Ecto neural progenitor cell (in vitro differentiated cells): Measurements from ENCODE around the gene SMARCA4.
"Not testable (repeated sequence)": the region's sequence is repeated elsewhere in the genome, so short reads cannot be mapped to it uniquely, and the experiment has no call there.

ENCODE experiments used
- DNase-seq: peaks from one replicate; pipeline ENCODE4 v3.0.0-alpha.2; 2018; ENCODE audit warnings: low spot score

SMARCA4 gene

GRCh38 chr19:10979951-10980381, 19.1 kb downstream of the SMARCA4 start:
- DNase-seq = no peak

GRCh38 chr19:10981252-10981895, 20.5 kb downstream of the SMARCA4 start:
- DNase-seq = no peak

- DNase-seq = no peak
Observed at GRCh38 chr19:10983026-10983425, 22.2 kb downstream of the SMARCA4 start.

- DNase-seq = no peak
Observed at GRCh38 chr19:10984166-10984735, 23.4 kb downstream of the SMARCA4 start.

DNA sequence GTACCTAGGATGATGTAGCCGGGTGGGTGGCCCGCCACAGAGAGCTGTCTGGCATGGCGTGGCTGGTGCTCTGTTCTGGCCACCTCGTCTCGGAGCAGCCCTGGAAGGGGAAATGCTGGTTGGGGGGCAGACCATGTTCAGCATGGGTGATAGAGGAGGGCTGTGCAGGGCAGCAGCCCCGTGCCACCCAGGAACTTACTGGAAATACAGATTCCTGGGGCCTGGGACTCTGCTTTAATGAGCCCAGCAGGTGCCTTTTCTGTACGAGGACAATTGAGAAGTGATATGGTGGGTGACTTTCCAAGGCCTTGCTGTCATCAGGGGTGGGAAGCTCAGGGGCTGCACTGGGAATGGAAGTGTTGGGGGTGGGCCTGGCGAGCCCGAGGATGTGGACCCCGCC, 24.7 kb downstream of the SMARCA4 start:
- DNase-seq = no peak

- no peak for DNase-seq
Observed at GRCh38 chr19:10986301-10987127, 25.7 kb downstream of the SMARCA4 start.

GRCh38 chr19:10987571-10988297, 26.9 kb downstream of the SMARCA4 start:
- no peak for DNase-seq

- DNase-seq = no peak
Observed at GRCh38 chr19:10988380-10988779, 27.6 kb downstream of the SMARCA4 start.

- no peak for DNase-seq
Observed at GRCh38 chr19:10988921-10989320, 28.1 kb downstream of the SMARCA4 start.

DNA sequence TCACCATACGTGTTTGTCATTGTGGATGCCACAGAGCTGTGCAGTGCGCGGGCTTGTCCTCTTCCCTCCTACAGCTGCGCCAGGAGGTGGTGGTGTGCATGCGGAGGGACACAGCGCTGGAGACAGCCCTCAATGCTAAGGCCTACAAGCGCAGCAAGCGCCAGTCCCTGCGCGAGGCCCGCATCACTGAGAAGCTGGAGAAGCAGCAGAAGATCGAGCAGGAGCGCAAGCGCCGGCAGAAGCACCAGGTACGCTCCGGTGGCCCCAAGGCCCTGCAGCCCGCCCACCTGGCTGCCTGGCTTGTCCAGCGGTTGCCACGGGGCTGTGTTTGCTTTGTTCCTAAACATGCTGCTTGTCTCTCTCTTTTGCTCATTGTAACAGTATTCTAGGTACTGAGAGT, 30.2 kb downstream of the SMARCA4 start:
- DNase-seq = no peak

- DNase-seq = no peak
Observed at GRCh38 chr19:10991521-10992081, 30.8 kb downstream of the SMARCA4 start.

DNA sequence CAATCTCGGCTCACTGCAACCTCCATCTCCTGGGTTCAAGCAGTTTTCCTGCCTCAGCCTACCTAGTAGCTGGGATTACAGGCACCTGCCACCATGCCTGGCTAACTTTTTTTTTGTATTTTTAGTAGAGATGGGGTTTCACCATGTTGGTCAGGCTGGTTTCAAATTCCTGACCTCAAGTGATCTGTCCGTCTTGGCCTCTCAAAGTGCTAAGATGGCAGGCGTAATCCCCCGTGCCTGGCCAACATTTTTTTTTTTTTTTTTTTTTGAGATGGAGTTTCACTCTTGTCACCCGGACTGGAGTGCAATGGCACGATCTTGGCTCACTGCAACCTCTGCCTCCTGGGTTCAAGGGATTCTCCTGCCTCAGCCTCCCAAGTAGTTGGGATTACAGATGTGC, 31.3 kb downstream of the SMARCA4 start:
- DNase-seq = not testable (repeated sequence)

DNA sequence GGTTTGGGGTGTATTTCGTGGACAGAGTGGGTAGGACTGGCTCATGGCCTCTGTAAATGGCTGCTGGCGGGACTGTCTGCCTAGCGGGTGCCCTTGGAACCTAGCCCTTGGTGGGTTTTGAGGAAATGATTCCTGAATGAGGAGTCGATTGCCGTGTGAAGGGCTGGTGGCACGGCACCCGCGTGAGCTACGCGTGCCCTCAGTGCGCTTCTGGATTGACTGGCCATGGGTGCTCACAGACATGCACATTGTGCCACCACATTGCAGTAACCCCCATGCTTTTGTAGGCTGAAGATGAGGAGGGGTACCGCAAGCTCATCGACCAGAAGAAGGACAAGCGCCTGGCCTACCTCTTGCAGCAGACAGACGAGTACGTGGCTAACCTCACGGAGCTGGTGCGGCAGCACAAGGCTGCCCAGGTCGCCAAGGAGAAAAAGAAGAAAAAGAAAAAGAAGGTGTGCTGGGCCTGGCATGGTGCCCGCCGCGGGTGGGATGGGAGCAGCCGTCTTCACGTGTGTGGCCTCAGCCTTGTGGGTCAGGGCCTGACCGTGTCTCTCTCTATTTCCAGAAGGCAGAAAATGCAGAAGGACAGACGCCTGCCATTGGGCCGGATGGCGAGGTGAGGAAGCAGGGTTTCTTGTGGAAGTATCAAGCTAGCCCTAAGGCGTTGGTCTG, 35.2 kb downstream of the SMARCA4 start:
- no peak for DNase-seq

DNA sequence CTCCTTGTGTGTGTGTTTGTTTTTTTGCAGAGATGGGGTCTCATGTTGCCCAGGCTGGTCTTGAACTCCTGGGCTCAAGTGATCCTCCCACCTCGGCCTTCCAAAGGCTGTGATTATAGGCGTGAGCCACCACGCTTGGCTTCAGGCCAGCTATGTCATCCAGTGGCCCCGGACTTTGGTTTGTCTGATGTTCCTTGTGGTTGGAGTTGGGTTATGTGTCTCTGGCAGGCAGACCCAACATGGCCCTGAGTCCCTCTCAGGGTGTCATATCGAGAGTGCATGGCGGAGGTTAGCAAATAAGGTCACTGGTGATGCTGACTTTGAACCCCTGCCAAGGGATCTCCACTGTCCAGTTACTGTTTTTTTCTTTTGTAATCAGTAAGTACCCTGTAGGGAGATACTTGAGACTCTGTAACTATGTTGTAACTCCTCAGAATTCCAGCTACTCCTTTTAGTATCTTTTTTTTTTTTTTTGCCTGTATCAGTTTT, 37.3 kb downstream of the SMARCA4 start:
- no peak for DNase-seq

DNA sequence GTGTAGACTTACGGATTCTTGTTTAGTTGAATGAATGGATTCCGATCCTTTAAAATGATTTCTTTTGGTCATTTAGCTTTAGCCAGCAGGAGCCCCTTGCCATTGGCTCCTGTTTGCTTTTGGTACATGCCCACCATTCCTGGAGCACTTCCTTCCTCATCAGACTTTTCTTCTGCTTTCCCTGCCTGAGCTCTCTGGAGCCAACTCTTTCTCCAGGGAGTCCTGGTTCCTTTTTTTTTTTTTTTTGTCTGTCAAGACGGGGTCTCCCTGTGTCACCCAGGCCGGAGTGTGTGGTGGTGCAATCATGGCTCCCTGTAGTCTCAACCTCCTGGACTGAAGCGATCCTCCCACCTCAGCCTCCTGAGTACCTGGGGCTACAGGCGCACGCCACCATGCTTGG, 37.8 kb downstream of the SMARCA4 start:
- DNase-seq = no peak

DNA sequence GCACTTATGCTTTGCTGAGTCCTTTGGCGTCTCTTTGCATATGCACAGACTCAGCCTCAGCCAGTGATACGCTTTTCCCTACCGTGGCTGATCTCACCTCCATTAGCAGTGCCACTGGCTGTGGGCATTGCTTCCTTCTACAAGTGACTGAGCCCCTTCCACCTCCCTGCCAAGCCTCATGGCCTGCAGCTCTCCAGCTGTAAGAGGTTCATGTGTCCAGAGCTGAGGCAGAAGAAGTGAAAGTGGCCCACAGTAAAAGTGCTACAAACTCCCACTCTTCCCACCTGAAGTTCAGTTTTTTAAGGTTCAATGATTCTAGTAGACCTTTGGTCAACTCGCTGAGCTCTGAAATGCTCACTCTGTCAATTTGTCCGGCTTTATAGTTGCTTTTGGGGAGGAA, 44.7 kb downstream of the SMARCA4 start:
- DNase-seq = no peak

- DNase-seq = no peak
Observed at GRCh38 chr19:11007385-11007784, 46.6 kb downstream of the SMARCA4 start.

- DNase-seq = no peak
Observed at GRCh38 chr19:11007962-11008532, 47.2 kb downstream of the SMARCA4 start.

DNA sequence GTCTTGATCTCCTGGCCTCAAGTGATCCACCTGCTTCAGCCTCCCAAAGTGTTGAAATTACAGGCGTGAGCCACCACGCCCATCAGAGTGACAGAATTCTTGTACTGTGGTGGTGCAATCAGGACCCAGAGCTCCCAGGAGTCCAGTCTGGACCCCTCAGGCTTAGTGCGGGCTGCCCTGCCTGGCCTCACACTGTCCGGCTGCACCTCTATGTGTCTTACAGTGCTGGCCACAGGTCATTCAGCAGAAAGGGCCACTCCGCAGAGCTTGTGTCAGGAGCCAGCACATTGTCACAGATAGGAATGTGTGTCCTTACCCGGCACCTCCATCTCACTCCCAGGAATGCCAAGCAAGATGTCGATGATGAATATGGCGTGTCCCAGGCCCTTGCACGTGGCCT, 49.2 kb downstream of the SMARCA4 start:
- DNase-seq = no peak

GRCh38 chr19:11012507-11012906, 51.7 kb downstream of the SMARCA4 start:
- no peak for DNase-seq

- DNase-seq = no peak
Observed at GRCh38 chr19:11013771-11014170, 52.9 kb downstream of the SMARCA4 start.
